Measurements from ENCODE around the gene EAF1. TPM values are rescaled to one million over a fixed set of nuclear protein-coding genes. Genes with fewer than 3 reads are reported as not detected.

EAF1 gene
- 10 to 100 TPM; 11.6 to 27.7 (median 17.1) TPM for total RNA-seq
- long read RNA-seq: 0 reads

- TF ChIP-seq POLR2A (IDR thresholded peaks at IDR 0.05) (peak; percentile 35), CTCF (IDR thresholded peaks at IDR 0.05) (peak in 1 of 4 donors; percentile 6)
- Histone ChIP-seq H3K36me3 (peaks cover 0 to 32% (median 4%) of the 10 kb centered on the region in 4 donors), H3K9me3 (no peaks in the 10 kb centered on the region), H3K4me3 (peak within 1 kb of the TSS; percentile 69 to 98 (median 76)), H3K27me3 (no peaks in the 10 kb centered on the region), H3K27ac (peak within 1 kb of the TSS; percentile 59 to 90 (median 79)), H3K4me1 (peaks cover 0 to 32% (median 13%) of the 10 kb centered on the region in 4 donors)
- intact Hi-C loops (cut with DNase I): no loop called here
- WGBS (ENCODE audit: insufficient coverage, low coverage, low lambda C conversion rate, missing lambda C conversion rate): 0% methylated on average over 13 of the region's 52 CpGs
- DNase-seq: peak; percentile 82 to 88 (median 85)
- ATAC-seq: peak; percentile 92 to 95 (median 94)
Measured at GRCh38 chr3:15427182-15427880, at the start of gene EAF1, which contains the start of gene METTL6. TSS of gene EAF1 (plus strand) at chr3:15427598. CDS start at chr3:15427780, 182 bp downstream. TSS of gene METTL6 (minus strand) at chr3:15427544. CDS start at chr3:15426511, 1,033 bp downstream.

- DNase-seq: peak; percentile 93 to 96 (median 95)
- Histone ChIP-seq H3K4me1 (peaks cover 0 to 5% (median 0%) of the 10 kb centered on the region in 4 donors), H3K4me3 (no peak overlapping the region), H3K9me3 (no peaks in the 10 kb centered on the region), H3K27ac (peak overlapping the region; percentile 7 to 78 (median 45)), H3K27me3 (no peaks in the 10 kb centered on the region), H3K36me3 (no peaks in the 10 kb centered on the region)
- 21% methylated on average over 15 of the region's 16 CpGs for WGBS (ENCODE audit: insufficient coverage, low coverage, low lambda C conversion rate, missing lambda C conversion rate)
- peak; percentile 99 to 100 (median 100) for ATAC-seq
- intact Hi-C loops (cut with DNase I): loop anchor here (5.0 to 10.0 kb wide), 2 partner anchors 103 to 111 kb away; no protein-coding TSS in a partner anchor
- TF ChIP-seq POLR2A (IDR thresholded peaks at IDR 0.05) (no peak), CTCF (IDR thresholded peaks at IDR 0.05) (peak; percentile 86 to 92 (median 88))
Measured at GRCh38 chr3:15377961-15378791, 49.2 kb upstream of the EAF1 start.

GRCh38 chr3:15380980-15381890, 46.2 kb upstream of the EAF1 start:
- Histone ChIP-seq H3K4me1 (peaks cover 0 to 16% (median 4%) of the 10 kb centered on the region in 4 donors), H3K9me3 (no peaks in the 10 kb centered on the region), H3K27me3 (no peaks in the 10 kb centered on the region), H3K36me3 (no peaks in the 10 kb centered on the region), H3K4me3 (no peak overlapping the region), H3K27ac (no peak overlapping the region)
- intact Hi-C loops (cut with DNase I): no loop called here
- 68% methylated on average over 5 of the region's 6 CpGs for WGBS (ENCODE audit: insufficient coverage, low coverage, low lambda C conversion rate, missing lambda C conversion rate)
- ATAC-seq (no peak), DNase-seq (no peak)
- TF ChIP-seq POLR2A (IDR thresholded peaks at IDR 0.05): no peak

- WGBS (ENCODE audit: insufficient coverage, low coverage, low lambda C conversion rate, missing lambda C conversion rate): 86% methylated on average over 3 of the region's 3 CpGs
- Histone ChIP-seq H3K4me3 (no peak overlapping the region), H3K36me3 (no peaks in the 10 kb centered on the region), H3K27ac (no peak overlapping the region), H3K4me1 (peaks cover 0 to 21% (median 9%) of the 10 kb centered on the region in 4 donors), H3K9me3 (no peaks in the 10 kb centered on the region), H3K27me3 (no peaks in the 10 kb centered on the region)
- DNase-seq: no peak
- TF ChIP-seq CTCF (IDR thresholded peaks at IDR 0.05) (no peak), POLR2A (IDR thresholded peaks at IDR 0.05) (no peak)
- ATAC-seq: no peak
- intact Hi-C loops (cut with DNase I): no loop called here
Measured at GRCh38 chr3:15382405-15382923, 44.9 kb upstream of the EAF1 start.
